WERI-Rb-1 (cell line): Measurements from ENCODE around the gene SOX6.
"Not testable (repeated sequence)": the region's sequence is repeated elsewhere in the genome, so short reads cannot be mapped to it uniquely, and the experiment has no call there.

Experiments used
- DNase-seq: peaks from one replicate; pipeline ENCODE4 v3.0.0-alpha.2; 2020
- H3K27ac ChIP-seq: fragments of 250-450 bp; sonication (Bioruptor Pico); 2 replicates; pipeline ENCODE4 v1.5.1; 2020; ENCODE audit warnings: mild to moderate bottlenecking, moderate library complexity
- H3K27me3 ChIP-seq: fragments of 250-450 bp; sonication (Bioruptor Pico); 2 replicates; pipeline ENCODE4 v1.5.1; 2021; ENCODE audit warnings: mild to moderate bottlenecking, low read depth, moderate library complexity; ENCODE audit not compliant: insufficient read depth, severe bottlenecking
- H3K36me3 ChIP-seq: fragments of 250-450 bp; sonication (Bioruptor Pico); 2 replicates; pipeline ENCODE4 v1.5.1; 2020; ENCODE audit warnings: mild to moderate bottlenecking, moderate library complexity
- H3K4me3 ChIP-seq: 2 replicates; pipeline ENCODE4 v1.5.1; 2011; ENCODE audit warnings: low read depth, mild to moderate bottlenecking, control low read depth, low read length
- H3K9me3 ChIP-seq: fragments of 250-450 bp; sonication (Bioruptor Pico); 2 replicates; pipeline ENCODE4 v1.5.1; 2021; ENCODE audit warnings: mild to moderate bottlenecking, moderate library complexity; ENCODE audit not compliant: severe bottlenecking
- TF ChIP-seq, protein P1 (sequence below): IDR thresholded peaks from 2 replicates; pipeline ENCODE4 v1.5.1; 2011; ENCODE audit warnings: low read depth, mild to moderate bottlenecking, control low read depth, inconsistent platforms, low read length

SOX6 gene

DNA sequence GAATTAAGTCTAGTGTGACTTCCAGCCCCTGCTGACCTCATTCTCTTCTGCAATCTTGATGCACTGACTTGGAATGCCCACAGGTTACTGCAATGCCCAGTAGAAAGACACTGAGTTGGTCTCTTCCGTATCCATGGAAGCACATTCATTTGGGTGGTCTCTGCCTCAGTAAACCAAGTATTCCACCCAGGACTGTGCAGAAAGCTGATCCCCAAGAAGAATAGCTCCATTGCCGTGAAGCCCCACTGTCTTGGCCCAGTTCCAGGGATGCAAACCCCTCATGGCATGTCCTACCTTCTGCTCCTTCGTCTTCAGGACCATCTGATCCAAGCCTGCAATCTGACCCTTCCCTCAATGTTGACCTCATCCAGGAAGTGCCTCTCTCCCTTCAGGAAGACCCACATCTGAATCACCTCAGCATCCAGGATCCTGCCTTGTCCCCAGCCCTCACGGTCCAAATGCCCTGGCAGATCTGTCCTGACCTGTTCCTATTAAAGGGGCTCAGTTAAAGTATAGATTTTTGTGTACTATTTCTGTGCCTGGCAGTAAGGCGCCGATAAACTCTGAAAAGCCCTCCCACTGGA, 425.8 kb downstream of the SOX6 start:
- H3K27ac ChIP-seq: no peak overlapping the region
- H3K9me3 ChIP-seq: no peaks in the 10 kb centered on the region
- H3K36me3 ChIP-seq: no peaks in the 10 kb centered on the region
- no peak overlapping the region for H3K4me3 ChIP-seq
- no peak for DNase-seq
- TF ChIP-seq, protein P1, sequence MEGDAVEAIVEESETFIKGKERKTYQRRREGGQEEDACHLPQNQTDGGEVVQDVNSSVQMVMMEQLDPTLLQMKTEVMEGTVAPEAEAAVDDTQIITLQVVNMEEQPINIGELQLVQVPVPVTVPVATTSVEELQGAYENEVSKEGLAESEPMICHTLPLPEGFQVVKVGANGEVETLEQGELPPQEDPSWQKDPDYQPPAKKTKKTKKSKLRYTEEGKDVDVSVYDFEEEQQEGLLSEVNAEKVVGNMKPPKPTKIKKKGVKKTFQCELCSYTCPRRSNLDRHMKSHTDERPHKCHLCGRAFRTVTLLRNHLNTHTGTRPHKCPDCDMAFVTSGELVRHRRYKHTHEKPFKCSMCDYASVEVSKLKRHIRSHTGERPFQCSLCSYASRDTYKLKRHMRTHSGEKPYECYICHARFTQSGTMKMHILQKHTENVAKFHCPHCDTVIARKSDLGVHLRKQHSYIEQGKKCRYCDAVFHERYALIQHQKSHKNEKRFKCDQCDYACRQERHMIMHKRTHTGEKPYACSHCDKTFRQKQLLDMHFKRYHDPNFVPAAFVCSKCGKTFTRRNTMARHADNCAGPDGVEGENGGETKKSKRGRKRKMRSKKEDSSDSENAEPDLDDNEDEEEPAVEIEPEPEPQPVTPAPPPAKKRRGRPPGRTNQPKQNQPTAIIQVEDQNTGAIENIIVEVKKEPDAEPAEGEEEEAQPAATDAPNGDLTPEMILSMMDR: no peak
- H3K27me3 ChIP-seq: no peaks in the 10 kb centered on the region

DNA sequence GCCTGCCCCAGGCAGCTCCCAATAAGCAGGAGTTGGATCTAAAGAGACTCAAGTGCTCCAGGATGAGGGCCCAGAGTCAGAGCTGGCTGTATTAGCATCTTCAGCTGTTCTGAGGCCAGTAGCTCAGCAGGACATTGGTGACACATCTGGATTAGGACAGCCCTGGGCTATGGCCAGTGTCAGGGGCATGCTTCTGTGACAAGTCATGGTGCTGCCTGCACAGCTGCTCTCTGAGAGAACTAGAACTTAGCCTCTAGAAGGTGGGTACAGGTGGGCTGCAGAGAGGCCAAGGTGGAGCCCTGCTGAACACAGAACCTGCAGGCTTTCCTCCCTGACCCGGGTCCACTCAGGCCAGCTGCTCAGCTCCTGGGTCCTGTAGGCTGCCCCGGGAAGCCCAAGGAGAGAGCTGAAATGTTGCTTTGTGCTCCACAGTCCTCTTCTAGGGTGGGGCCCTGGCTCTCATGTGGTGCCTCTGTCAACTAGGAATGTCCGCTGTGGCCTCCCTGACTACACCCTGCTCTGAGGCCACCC, 426.9 kb downstream of the SOX6 start:
- Histone ChIP-seq H3K9me3 (no peaks in the 10 kb centered on the region), H3K36me3 (no peaks in the 10 kb centered on the region), H3K4me3 (no peak overlapping the region), H3K27ac (no peak overlapping the region), H3K27me3 (no peaks in the 10 kb centered on the region)
- TF ChIP-seq, protein P1: no peak
- no peak for DNase-seq

DNA sequence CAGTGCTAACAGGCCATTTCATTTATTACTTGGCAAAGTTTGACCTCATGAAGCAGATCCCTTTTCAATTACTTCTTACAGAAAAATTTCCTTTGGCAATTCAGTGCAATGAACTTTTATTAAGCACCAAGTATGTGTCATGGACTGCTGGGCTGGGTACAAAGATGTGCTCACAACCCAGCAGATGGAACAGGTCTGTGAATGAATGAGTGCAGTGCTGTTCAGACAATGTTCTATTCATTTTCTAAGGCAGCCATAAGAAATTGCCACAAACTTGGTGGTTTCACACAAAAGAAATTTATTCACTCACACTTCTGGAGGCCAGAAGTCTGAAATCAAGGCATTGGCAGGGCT, 428.5 kb downstream of the SOX6 start:
- H3K36me3 ChIP-seq: no peaks in the 10 kb centered on the region
- no peaks in the 10 kb centered on the region for H3K9me3 ChIP-seq
- H3K27me3 ChIP-seq: no peaks in the 10 kb centered on the region
- no peak overlapping the region for H3K4me3 ChIP-seq
- H3K27ac ChIP-seq: no peak overlapping the region
- DNase-seq: no peak
- TF ChIP-seq, protein P1: no peak

DNA sequence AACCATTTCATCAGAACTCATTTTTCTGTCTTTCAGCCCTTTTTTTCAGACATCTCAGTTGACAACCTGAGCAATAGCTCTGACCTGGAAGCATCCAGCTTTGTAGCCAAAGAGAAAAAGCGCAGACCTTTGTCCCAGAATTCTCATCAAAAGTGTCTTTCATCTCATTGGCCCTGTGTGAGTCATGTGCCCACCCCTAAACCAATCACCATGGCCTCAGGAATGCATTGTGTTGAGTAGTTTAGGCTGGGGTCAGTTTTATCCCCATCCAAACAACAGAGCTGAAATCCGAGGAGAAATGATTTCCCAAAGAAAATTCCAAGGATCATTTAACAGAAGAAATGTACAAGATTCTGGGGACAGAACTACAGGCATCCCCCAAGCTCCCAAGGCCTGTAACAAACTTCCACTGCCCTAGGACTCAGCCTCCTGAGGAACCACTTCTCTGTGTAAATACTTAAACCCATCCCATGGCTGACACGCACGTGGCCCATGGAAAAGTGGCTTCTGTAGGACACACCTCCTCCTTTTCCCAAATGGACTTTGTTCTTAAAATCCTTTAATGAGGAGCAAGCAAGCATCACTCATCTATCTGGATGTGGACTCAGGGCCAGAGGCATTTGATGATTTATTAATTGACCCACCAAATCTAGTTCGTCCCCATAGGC, 429.0 kb downstream of the SOX6 start:
- TF ChIP-seq, protein P1: no peak
- Histone ChIP-seq H3K27me3 (no peaks in the 10 kb centered on the region), H3K9me3 (no peaks in the 10 kb centered on the region), H3K36me3 (no peaks in the 10 kb centered on the region), H3K27ac (no peak overlapping the region), H3K4me3 (no peak overlapping the region)
- DNase-seq: no peak

DNA sequence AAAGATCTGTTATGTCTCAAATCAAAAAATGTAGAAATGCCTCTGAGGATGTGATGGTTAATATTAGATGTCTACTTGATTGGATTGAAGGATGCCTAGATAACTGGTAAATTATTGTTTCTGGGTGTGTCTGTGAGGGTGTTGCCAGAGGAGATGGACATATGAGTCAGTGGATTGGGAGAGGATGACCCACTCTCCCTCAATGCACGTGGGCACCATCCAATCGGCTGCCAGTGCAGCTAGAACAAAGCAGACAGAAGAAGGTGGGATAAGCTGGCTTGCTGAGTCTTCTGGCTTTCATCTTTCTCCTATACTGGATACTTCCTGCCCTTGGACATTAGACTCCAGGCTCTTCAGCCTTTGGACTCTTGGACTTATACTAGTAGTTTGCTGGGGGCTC, 430.3 kb downstream of the SOX6 start:
- TF ChIP-seq, protein P1: no peak
- no peak overlapping the region for H3K4me3 ChIP-seq
- no peaks in the 10 kb centered on the region for H3K36me3 ChIP-seq
- DNase-seq: no peak
- no peaks in the 10 kb centered on the region for H3K9me3 ChIP-seq
- H3K27me3 ChIP-seq: no peaks in the 10 kb centered on the region
- no peak overlapping the region for H3K27ac ChIP-seq

DNA sequence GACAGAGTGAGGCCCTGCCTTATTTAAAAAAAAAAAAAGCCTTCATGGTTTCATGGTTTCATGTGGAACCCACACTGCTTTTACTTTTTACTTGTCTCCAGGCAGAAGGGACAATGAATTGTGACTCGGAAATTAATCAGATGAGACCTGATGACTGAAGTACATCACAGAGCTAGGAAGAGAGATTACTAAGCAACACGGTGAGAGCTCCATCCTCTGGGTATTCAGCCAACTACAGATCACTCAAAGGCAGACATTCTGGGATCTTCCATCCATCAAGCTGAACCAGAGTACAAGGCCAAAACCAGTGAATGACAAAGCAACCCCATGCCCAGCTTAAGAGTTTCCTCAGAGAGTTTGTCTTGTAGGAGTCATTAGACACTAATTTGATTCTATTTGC, 433.2 kb downstream of the SOX6 start:
- no peak for DNase-seq
- TF ChIP-seq, protein P1: no peak
- no peak overlapping the region for H3K4me3 ChIP-seq
- no peaks in the 10 kb centered on the region for H3K27me3 ChIP-seq
- H3K9me3 ChIP-seq: no peaks in the 10 kb centered on the region
- no peaks in the 10 kb centered on the region for H3K36me3 ChIP-seq
- H3K27ac ChIP-seq: no peak overlapping the region

DNA sequence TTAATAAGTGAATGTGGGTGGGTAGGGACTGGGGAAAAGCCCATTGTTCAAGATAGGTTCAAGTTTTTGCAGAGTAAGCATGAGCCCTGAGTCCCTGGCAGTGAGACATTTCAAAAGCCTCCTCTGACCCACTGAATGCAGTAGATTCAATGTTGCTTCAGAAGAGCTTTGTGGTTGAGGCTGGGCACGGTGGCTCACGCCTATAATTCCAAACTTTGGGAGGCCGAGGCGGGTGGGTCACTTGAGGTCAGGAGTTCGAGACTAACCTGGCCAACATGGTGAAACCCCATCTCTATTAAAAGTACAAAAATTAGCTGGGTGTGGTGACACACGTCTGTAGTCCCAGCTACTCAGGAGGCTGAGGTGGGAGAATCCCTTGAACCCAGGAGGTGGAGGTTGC, 433.6 kb downstream of the SOX6 start:
- DNase-seq, H3K27me3 ChIP-seq, H3K27ac ChIP-seq, H3K9me3 ChIP-seq, H3K36me3 ChIP-seq, H3K4me3 ChIP-seq: not testable (repeated sequence)
